SK-N-MC (cell line): ENCODE data around the gene IRX5.

ENCODE experiments used
- DNase-seq: peaks from one replicate; pipeline ENCODE4 v3.0.0-alpha.2; 2011; ENCODE audit warnings: low read depth, low spot score
- H3K27ac ChIP-seq: fragments of 200-600 bp; sonication (generic); 2 replicates; pipeline ENCODE4 v1.5.1; 2016; ENCODE audit warnings: mixed run types
- H3K36me3 ChIP-seq: fragments of 200-600 bp; sonication (generic); 2 replicates; pipeline ENCODE4 v1.6.1; 2017; ENCODE audit warnings: antibody characterized with exemption, low read length, mixed read lengths; ENCODE audit not compliant: insufficient read depth
- H3K4me3 ChIP-seq: fragments of 200-600 bp; sonication (generic); 2 replicates; pipeline ENCODE4 v1.5.1; 2016
- H3K9ac ChIP-seq: fragments of 200-600 bp; sonication (generic); 2 replicates; pipeline ENCODE4 v1.8.0; 2017; ENCODE audit warnings: mixed run types, mixed read lengths; ENCODE audit not compliant: insufficient read length
- H3K9me3 ChIP-seq: fragments of 200-600 bp; sonication (generic); 2 replicates; pipeline ENCODE4 v1.6.1; 2017; ENCODE audit warnings: low read depth, mild to moderate bottlenecking, antibody characterized with exemption, low read length, moderate library complexity, mixed read lengths
- EZH2 ChIP-seq: fragments of 200-600 bp; sonication (generic); IDR thresholded peaks from one replicate; pipeline ENCODE4 v1.6.1; 2017; ENCODE audit warnings: antibody characterized with exemption
- FOXP2 ChIP-seq: optimal IDR thresholded peaks from 2 replicates; pipeline ENCODE3; 2011; ENCODE audit warnings: mild to moderate bottlenecking, moderate library complexity; ENCODE audit not compliant: insufficient read depth; ENCODE audit errors: extremely low read length, control extremely low read depth
- POLR2AphosphoS5 ChIP-seq: IDR thresholded peaks from 2 replicates; pipeline ENCODE4 v1.6.1; 2012; ENCODE audit warnings: mild to moderate bottlenecking, low read depth, low read length, borderline replicate concordance

The IRX5 gene

GRCh38 chr16:54933281-54934011 is 2.8 kb downstream of the IRX5 start:
- H3K9me3 ChIP-seq: no peaks in the 10 kb centered on the region
- TF ChIP-seq POLR2AphosphoS5 (no peak), FOXP2 (no peak), EZH2 (no peak)
- no peak for DNase-seq
- no peak overlapping the region for H3K4me3 ChIP-seq
- no peak overlapping the region for H3K9ac ChIP-seq
- H3K27ac ChIP-seq: no peak overlapping the region
- no peaks in the 10 kb centered on the region; the same call in 1 of the 2 replicates for H3K36me3 ChIP-seq

- H3K4me3 ChIP-seq: no peak overlapping the region
- H3K9me3 ChIP-seq: no peaks in the 10 kb centered on the region
- H3K36me3 ChIP-seq: no peaks in the 10 kb centered on the region; the same call in 1 of the 2 replicates
- no peak overlapping the region for H3K27ac ChIP-seq
- no peak overlapping the region for H3K9ac ChIP-seq
- TF ChIP-seq FOXP2 (no peak), EZH2 (no peak), POLR2AphosphoS5 (no peak)
- no peak for DNase-seq
Measured at GRCh38 chr16:54934481-54935265, 4.0 kb downstream of the IRX5 start.

- H3K9ac ChIP-seq: no peak overlapping the region
- DNase-seq: no peak
- no peak overlapping the region for H3K4me3 ChIP-seq
- no peak overlapping the region for H3K27ac ChIP-seq
- TF ChIP-seq EZH2: no peak
- no peak for TF ChIP-seq FOXP2
- no peak for TF ChIP-seq POLR2AphosphoS5
- no peaks in the 10 kb centered on the region; the same call in 1 of the 2 replicates for H3K36me3 ChIP-seq
- no peaks in the 10 kb centered on the region for H3K9me3 ChIP-seq
Measured at GRCh38 chr16:54935266-54935968, 4.8 kb downstream of the IRX5 start.

- TF ChIP-seq EZH2: no peak
- no peak for TF ChIP-seq FOXP2
- TF ChIP-seq POLR2AphosphoS5: no peak
- Histone ChIP-seq H3K9me3 (no peaks in the 10 kb centered on the region), H3K36me3 (no peaks in the 10 kb centered on the region; the same call in 1 of the 2 replicates), H3K27ac (no peak overlapping the region), H3K9ac (no peak overlapping the region), H3K4me3 (no peak overlapping the region)
- no peak for DNase-seq
Measured at GRCh38 chr16:54936201-54936978, 5.7 kb downstream of the IRX5 start.

GRCh38 chr16:54936979-54937670 is 6.5 kb downstream of the IRX5 start:
- Histone ChIP-seq H3K4me3 (no peak overlapping the region), H3K36me3 (no peaks in the 10 kb centered on the region; the same call in 1 of the 2 replicates), H3K9ac (no peak overlapping the region), H3K27ac (no peak overlapping the region), H3K9me3 (no peaks in the 10 kb centered on the region)
- no peak for DNase-seq
- TF ChIP-seq EZH2: no peak
- TF ChIP-seq FOXP2: no peak
- no peak for TF ChIP-seq POLR2AphosphoS5

- H3K27ac ChIP-seq: no peak overlapping the region
- TF ChIP-seq POLR2AphosphoS5 (no peak), FOXP2 (no peak)
- H3K9ac ChIP-seq: no peak overlapping the region
- H3K36me3 ChIP-seq: no peaks in the 10 kb centered on the region; the same call in 1 of the 2 replicates
- no peaks in the 10 kb centered on the region for H3K9me3 ChIP-seq
- no peak for DNase-seq
- no peak overlapping the region for H3K4me3 ChIP-seq
Measured at GRCh38 chr16:54937671-54938211, 7.1 kb downstream of the IRX5 start.

- Histone ChIP-seq H3K9ac (no peak overlapping the region), H3K36me3 (no peaks in the 10 kb centered on the region; the same call in 1 of the 2 replicates), H3K4me3 (no peak overlapping the region), H3K27ac (no peak overlapping the region), H3K9me3 (no peaks in the 10 kb centered on the region)
- TF ChIP-seq EZH2 (no peak), FOXP2 (no peak), POLR2AphosphoS5 (no peak)
- DNase-seq: no peak
Measured at GRCh38 chr16:54938212-54939028, 7.8 kb downstream of the IRX5 start.
